H1 (cell line): ENCODE data around the gene TNNC1. TPM values are rescaled to one million over a fixed set of nuclear protein-coding genes. Genes with fewer than 3 reads are reported as not detected.

Experiments used
- CTCF ChIA-PET: fragments of 300-600 bp; sonication (Branson Sonifier 250); formaldehyde crosslinking; loops from one replicate; lab custom pipeline; 2021; ENCODE audit not compliant: partially characterized antibody; lab: Charles Lee
- POLR2A ChIA-PET: fragments of 300-600 bp; sonication (Branson Sonifier 250); formaldehyde crosslinking; loops from one replicate; lab custom pipeline; 2021; ENCODE audit warnings: inconsistent platforms; ENCODE audit not compliant: partially characterized antibody; lab: Charles Lee
- DNase-seq, 2 experiments: peaks; one replicate each; pipeline versions ENCODE4 v3.0.0 to v3.0.0-alpha.2; 2010 to 2022; ENCODE audit warnings: low spot score in 2 of 2, low read depth in 1 of 2, mixed read lengths in 1 of 2
- FAIRE-seq: peaks from 2 replicates; lab custom pipeline; 2011; peaks lifted over from hg19 to GRCh38; lab: Jason Lieb, UNC
- H2AFZ ChIP-seq: 2 replicates; pipeline ENCODE4 v1.8.1; 2012; ENCODE audit warnings: low read length, inconsistent platforms
- H2AK5ac ChIP-seq: 2 replicates; pipeline ENCODE4 v1.6.1; 2013; ENCODE audit warnings: low read depth, low read length
- H2BK120ac ChIP-seq: replicated peaks from 2 replicates; pipeline ENCODE3; 2013; ENCODE audit warnings: low read depth, low read length, inconsistent platforms
- H2BK12ac ChIP-seq: 2 replicates; pipeline ENCODE4 v1.6.1; 2013; ENCODE audit warnings: low read depth, low read length
- H2BK15ac ChIP-seq: 2 replicates; pipeline ENCODE4 v1.6.1; 2013; ENCODE audit warnings: low read length
- H2BK20ac ChIP-seq: 2 replicates; pipeline ENCODE4 v1.6.1; 2013; ENCODE audit warnings: low read length
- H2BK5ac ChIP-seq: 2 replicates; pipeline ENCODE4 v1.6.1; 2013; ENCODE audit warnings: low read depth, low read length
- H3K14ac ChIP-seq: 2 replicates; pipeline ENCODE4 v1.6.1; 2013; ENCODE audit warnings: inconsistent platforms; ENCODE audit not compliant: insufficient read length
- H3K18ac ChIP-seq: 2 replicates; pipeline ENCODE4 v1.6.1; 2013; ENCODE audit warnings: low read length; ENCODE audit errors: extremely low read depth
- H3K23ac ChIP-seq: 2 replicates; pipeline ENCODE4 v1.6.1; 2013; ENCODE audit warnings: inconsistent platforms; ENCODE audit not compliant: insufficient read length
- H3K23me2 ChIP-seq: 2 replicates; pipeline ENCODE4 v1.6.1; 2013; ENCODE audit warnings: low read depth, low read length
- H3K27ac ChIP-seq: 2 replicates; pipeline ENCODE4 v1.6.1; 2011; ENCODE audit warnings: low read depth, low read length, inconsistent platforms
- H3K27me3 ChIP-seq, 4 experiments: replicated peaks in 1 of 4; 1 replicate in 1 of 4; 2 replicates in 3 of 4; pipeline versions ENCODE4 v1.6.1 to v1.8.1; 2011 to 2013; ENCODE audit warnings: low read length in 3 of 4, mild to moderate bottlenecking in 3 of 4, inconsistent platforms in 2 of 4, mixed read lengths in 2 of 4, moderate library complexity in 1 of 4; ENCODE audit not compliant: control insufficient read depth in 3 of 4, insufficient read depth in 3 of 4; ENCODE audit errors: extremely low read depth in 1 of 4
- H3K36me3 ChIP-seq, 4 experiments: 2 replicates each; pipeline versions ENCODE4 v1.6.1 to v1.8.1; 2011 to 2013; ENCODE audit warnings: mild to moderate bottlenecking in 4 of 4, low read length in 3 of 4, moderate library complexity in 2 of 4, control low read depth in 1 of 4, inconsistent platforms in 1 of 4; ENCODE audit not compliant: insufficient read depth in 4 of 4, control insufficient read depth in 2 of 4
- H3K4ac ChIP-seq: replicated peaks from 2 replicates; pipeline ENCODE3; 2013; ENCODE audit warnings: low read length, low read depth, mixed read lengths, inconsistent platforms; ENCODE audit not compliant: insufficient read length
- H3K4me1 ChIP-seq, 4 experiments: replicated peaks in 1 of 4; 1 replicate in 1 of 4; 2 replicates in 3 of 4; pipeline versions ENCODE4 v1.6.1 to v1.8.1; 2011 to 2013; ENCODE audit warnings: low read length in 3 of 4, inconsistent platforms in 2 of 4, mixed read lengths in 1 of 4; ENCODE audit not compliant: insufficient read depth in 4 of 4, control insufficient read depth in 3 of 4
- H3K4me2 ChIP-seq, 2 experiments: 2 replicates each; pipeline versions ENCODE4 v1.6.1 to v1.8.1; 2011 to 2013; ENCODE audit warnings: low read depth in 2 of 2, low read length in 2 of 2, control low read depth in 1 of 2, inconsistent platforms in 1 of 2, mild to moderate bottlenecking in 1 of 2; ENCODE audit not compliant: insufficient read depth in 1 of 2
- H3K4me3 ChIP-seq, 4 experiments: fragments of 200-600, 300-600 bp in 1 of 4; sonication (generic), shearing (Covaris generic), sonication (Bioruptor Twin) in 1 of 4; 2 replicates each; pipeline versions ENCODE4 v1.5.1 to v1.8.1; 2011 to 2016; ENCODE audit warnings: low read length in 4 of 4, low read depth in 3 of 4, control low read depth in 2 of 4, inconsistent platforms in 2 of 4, mild to moderate bottlenecking in 2 of 4, mixed read lengths in 1 of 4, moderate library complexity in 1 of 4; ENCODE audit not compliant: insufficient read depth in 2 of 4; ENCODE audit errors: extremely low read depth in 1 of 4
- H3K56ac ChIP-seq: replicated peaks from 2 replicates; pipeline ENCODE3; 2013; ENCODE audit warnings: low read depth, mild to moderate bottlenecking, mixed read lengths, low read length, inconsistent platforms; ENCODE audit not compliant: insufficient read length
- H3K79me1 ChIP-seq: 2 replicates; pipeline ENCODE4 v1.6.1; 2013; ENCODE audit warnings: low read depth, low read length, control low read depth
- H3K79me2 ChIP-seq, 2 experiments: 2 replicates each; pipeline versions ENCODE4 v1.6.1 to v1.8.1; 2012 to 2013; ENCODE audit warnings: low read length in 2 of 2, mild to moderate bottlenecking in 2 of 2, inconsistent platforms in 1 of 2; ENCODE audit not compliant: insufficient read depth in 2 of 2, control insufficient read depth in 1 of 2
- H3K9ac ChIP-seq, 4 experiments: replicated peaks in 1 of 4; 1 replicate in 1 of 4; 2 replicates in 3 of 4; pipeline versions ENCODE4 v1.6.1 to v1.8.1; 2011 to 2013; ENCODE audit warnings: low read depth in 3 of 4, low read length in 3 of 4, control low read depth in 2 of 4, mild to moderate bottlenecking in 2 of 4, moderate library complexity in 2 of 4, inconsistent platforms in 1 of 4; ENCODE audit errors: extremely low read depth in 1 of 4
- H3K9me3 ChIP-seq, 2 experiments: 2 replicates each; pipeline versions ENCODE4 v1.6.1 to v1.8.1; 2012 to 2013; ENCODE audit warnings: mild to moderate bottlenecking in 2 of 2, moderate library complexity in 2 of 2, control low read depth in 1 of 2, inconsistent platforms in 1 of 2, low read depth in 1 of 2, low read length in 1 of 2, mixed read lengths in 1 of 2; ENCODE audit not compliant: insufficient read depth in 2 of 2
- H4K20me1 ChIP-seq, 2 experiments: replicated peaks in 1 of 2; 2 replicates each; pipeline versions ENCODE3 to v1.8.1; 2011 to 2013; ENCODE audit warnings: inconsistent platforms in 2 of 2, low read length in 2 of 2, mild to moderate bottlenecking in 1 of 2; ENCODE audit not compliant: insufficient read depth in 2 of 2, control insufficient read depth in 1 of 2
- H4K5ac ChIP-seq: 2 replicates; pipeline ENCODE4 v1.6.1; 2013; ENCODE audit warnings: low read length, low read depth, mixed read lengths, inconsistent platforms; ENCODE audit not compliant: insufficient read length
- H4K8ac ChIP-seq: 2 replicates; pipeline ENCODE4 v1.8.0; 2013; ENCODE audit warnings: mild to moderate bottlenecking, moderate library complexity, low read length, inconsistent platforms; ENCODE audit not compliant: insufficient read depth; ENCODE audit errors: extremely low read depth
- H4K91ac ChIP-seq: replicated peaks from 2 replicates; pipeline ENCODE3; 2013; ENCODE audit warnings: low read length, mixed read lengths, inconsistent platforms; ENCODE audit not compliant: insufficient read length
- SIN3A ChIP-seq, 2 experiments: IDR thresholded peaks in 1 of 2; conservative IDR thresholded peaks in 1 of 2; 2 replicates each; pipeline ENCODE4 v1.6.1; 2011 to 2012; ENCODE audit warnings: low read length in 2 of 2, improper control_type of control experiment in 1 of 2, low read depth in 1 of 2, mild to moderate bottlenecking in 1 of 2
- USF2 ChIP-seq: IDR thresholded peaks from 2 replicates; pipeline ENCODE4 v1.6.1; 2011; ENCODE audit warnings: low read length, improper control_type of control experiment
- WGBS, 2 experiments: shearing (Covaris generic) in 1 of 2; methylation state at CpG; one replicate each; pipeline versions ENCODE4 v1.1.6 to v1.1.7; 2013 to 2015; ENCODE audit warnings: low lambda C conversion rate in 2 of 2, mixed read lengths in 2 of 2, inconsistent platforms in 1 of 2, low coverage in 1 of 2, missing lambda C conversion rate in 1 of 2; ENCODE audit not compliant: insufficient replicate concordance in 2 of 2, insufficient coverage in 1 of 2, insufficient read length in 1 of 2; ENCODE audit errors: extremely low coverage in 1 of 2, missing lambda C conversion rate in 1 of 2; 5-methylcytosine and 5-hydroxymethylcytosine counted together
- polyA plus RNA-seq, 7 experiments: library from polyadenylated mRNA; depleted of rRNA in 3 of 7; stranded (reverse) in 5 of 7; unstranded in 2 of 7; fragments of >200 nt in 5 of 7; fragments of 200-250 nt in 2 of 7; gene quantifications; 1 replicate in 5 of 7; 2 replicates in 1 of 7; 4 replicates in 1 of 7; pipeline versions ENCODE4 v1.2.1 to v1.2.3, GENCODE V29; 2011 to 2013; ENCODE audit warnings: missing spikeins in 2 of 7, mixed read lengths in 2 of 7
- total RNA-seq: library from RNA; stranded (reverse); fragmentation: NEBNext Ultra II Directional; extraction: Animal tissue kit (Norgen Biotek cat#: 25700); gene quantifications from 2 replicates; pipeline ENCODE4 v1.2.1, GENCODE V29; 2021

The TNNC1 gene
- total and polyA plus RNA-seq, 2 of the 8 experiments (the other 6 are each of a cell fraction or from before 2014, with no cell fraction given): 5.8 to 16.4 TPM

GRCh38 chr3:52402101-52402521, 51.7 kb downstream of the TNNC1 start:
- Histone ChIP-seq H2AK5ac (no peak overlapping the region), H3K14ac (no peak overlapping the region), H2BK20ac (no peak overlapping the region), H2BK5ac (no peak overlapping the region), H3K36me3 (peaks cover 31 to 52% (median 46%) of the 10 kb centered on the region in 4 experiments), H3K79me1 (no peaks in the 10 kb centered on the region), H3K56ac (no peak overlapping the region), H2BK15ac (no peak overlapping the region), H3K27ac (no peak overlapping the region), H2AFZ (no peak overlapping the region), H3K4ac (no peak overlapping the region), H3K79me2 (no peaks in the 10 kb centered on the region), H3K4me1 (no peaks in the 10 kb centered on the region), H2BK120ac (no peak overlapping the region), H3K23ac (no peak overlapping the region), H3K4me2 (no peak overlapping the region), H4K8ac (no peak overlapping the region; the same call in 1 of the 2 replicates), H3K18ac (no peak overlapping the region), H2BK12ac (no peak overlapping the region), H3K9me3 (no peaks in the 10 kb centered on the region), H3K9ac (no peak overlapping the region), H4K20me1 (peaks cover 3 to 17% of the 10 kb centered on the region in 2 experiments), H3K27me3 (no peaks in the 10 kb centered on the region), H3K23me2 (no peaks in the 10 kb centered on the region), H4K5ac (no peak overlapping the region), H3K4me3 (no peak overlapping the region), H4K91ac (no peak overlapping the region)
- TF ChIP-seq USF2 (no peak), SIN3A (conservative IDR thresholded peaks at IDR 0.05 in 1 of 2, IDR thresholded peaks at IDR 0.05 in 1 of 2; ENCODE audit: low read depth in 1 of 2, low read length in 2 of 2) (no peak)
- CTCF ChIA-PET: interaction anchor here (0.9 to 11.1 kb wide), 5 partner anchors 10 to 170 kb away, joined by 3 to 150 read pairs (median 5); no protein-coding TSS in a partner anchor
- no peak for DNase-seq
- POLR2A ChIA-PET: interaction anchor here (1.1 to 5.0 kb wide), 3 partner anchors 8 to 17 kb away, joined by 4 to 23 read pairs (median 4); no protein-coding TSS in a partner anchor
- 92% methylated on average over 16 of the region's 16 CpGs; no CpG with 5 or more reads in 1 of the 2 experiments for WGBS, 2 experiments
- no peak for FAIRE-seq
